DND-41 (cell line): ENCODE measurements around the gene MYBPC1.
"Not testable (repeated sequence)": the region's sequence is repeated elsewhere in the genome, so short reads cannot be mapped to it uniquely, and the experiment has no call there.

Experiments used
- ATAC-seq: fragments of 200-7000 bp; cut with Tn5 transposase; 3 replicates; pipeline ENCODE4 v1.9.1; 2021; ENCODE audit warnings: low read depth; ENCODE audit not compliant: insufficient read depth
- DNase-seq: peaks from one replicate; pipeline ENCODE4 v3.0.0-alpha.2; 2020
- H2AFZ ChIP-seq: 2 replicates; pipeline ENCODE4 v1.6.0; 2012; ENCODE audit warnings: low read depth, low read length
- H3K27ac ChIP-seq: 2 replicates; pipeline ENCODE4 v1.5.1; 2012; ENCODE audit warnings: low read length, inconsistent platforms
- H3K27me3 ChIP-seq: fragments of 200-600 bp; sonication (generic); 2 replicates; pipeline ENCODE4 v1.6.0; 2012; ENCODE audit warnings: low read length, mild to moderate bottlenecking, inconsistent platforms; ENCODE audit not compliant: insufficient read depth, poor library complexity
- H3K36me3 ChIP-seq: 2 replicates; pipeline ENCODE4 v1.5.1; 2012; ENCODE audit warnings: low read length, inconsistent platforms; ENCODE audit not compliant: insufficient read depth
- H3K4me1 ChIP-seq: 2 replicates; pipeline ENCODE4 v1.5.1; 2012; ENCODE audit warnings: mild to moderate bottlenecking, low read length; ENCODE audit not compliant: insufficient read depth
- H3K4me2 ChIP-seq: 2 replicates; pipeline ENCODE4 v1.6.0; 2012; ENCODE audit warnings: mild to moderate bottlenecking, moderate library complexity, low read length, inconsistent platforms; ENCODE audit not compliant: insufficient read depth
- H3K4me3 ChIP-seq, 2 experiments: fragments of 200-600 bp in 1 of 2; shearing (Covaris generic) in 1 of 2; 2 replicates each; pipeline ENCODE4 v1.5.1; 2012 to 2016; ENCODE audit warnings: inconsistent platforms in 2 of 2, low read length in 2 of 2, mild to moderate bottlenecking in 2 of 2, low read depth in 1 of 2, moderate library complexity in 1 of 2
- H3K79me2 ChIP-seq: 2 replicates; pipeline ENCODE4 v1.6.0; 2012; ENCODE audit warnings: low read length, inconsistent platforms; ENCODE audit not compliant: insufficient read depth
- H3K9ac ChIP-seq: 2 replicates; pipeline ENCODE4 v1.6.0; 2012; ENCODE audit warnings: low read depth, mild to moderate bottlenecking, inconsistent platforms, low read length, moderate library complexity
- H3K9me3 ChIP-seq: 2 replicates; pipeline ENCODE4 v1.5.1; 2012; ENCODE audit warnings: low read length, moderate library complexity, mild to moderate bottlenecking, inconsistent platforms; ENCODE audit not compliant: insufficient read depth, severe bottlenecking
- H4K20me1 ChIP-seq: 2 replicates; pipeline ENCODE4 v1.6.0; 2012; ENCODE audit warnings: low read length; ENCODE audit not compliant: insufficient read depth
- CTCF ChIP-seq: IDR thresholded peaks from 2 replicates; pipeline ENCODE4 v1.5.1; 2012; ENCODE audit warnings: borderline replicate concordance, low read length, moderate library complexity, mild to moderate bottlenecking; ENCODE audit not compliant: poor library complexity, severe bottlenecking; ENCODE audit errors: extremely low read depth
- EZH2 ChIP-seq: IDR thresholded peaks from 3 replicates; pipeline ENCODE4 v1.6.1; 2012; ENCODE audit warnings: borderline replicate concordance, low read depth, mild to moderate bottlenecking, moderate library complexity, low read length, inconsistent platforms; ENCODE audit not compliant: severe bottlenecking

The MYBPC1 gene

GRCh38 chr12:101594700-101595099, at the start of gene MYBPC1:
Gene MYBPC1, plus strand, starts transcription at chr12:101594971. Its CDS starts 100 bp downstream, at chr12:101595071.
- no peak within 1 kb of the TSS for H3K27ac ChIP-seq
- no peak within 1 kb of the TSS for H3K4me2 ChIP-seq
- H3K79me2 ChIP-seq, result no peaks in the 10 kb centered on the region
- TF ChIP-seq CTCF (no peak), EZH2 (no peak)
- H3K27me3 ChIP-seq, result peaks cover 3% of the 10 kb centered on the region
- H3K4me3 ChIP-seq, result no peak within 1 kb of the TSS
- DNase-seq (no peak), ATAC-seq (no peak)
- H2AFZ ChIP-seq, result no peak within 1 kb of the TSS
- no peak within 1 kb of the TSS for H3K9ac ChIP-seq
- H3K36me3 ChIP-seq, result no peaks in the 10 kb centered on the region
- H4K20me1 ChIP-seq, result no peaks in the 10 kb centered on the region
- no peaks in the 10 kb centered on the region for H3K4me1 ChIP-seq
- H3K9me3 ChIP-seq, result no peaks in the 10 kb centered on the region

GRCh38 chr12:101551362-101552114, 43.2 kb upstream of the MYBPC1 start:
- H3K27ac ChIP-seq, result no peak overlapping the region
- no peak overlapping the region for H3K9ac ChIP-seq
- no peaks in the 10 kb centered on the region for H3K9me3 ChIP-seq

GRCh38 chr12:101552277-101552676, 42.5 kb upstream of the MYBPC1 start:
- DNase-seq (no peak), ATAC-seq (no peak)
- no peaks in the 10 kb centered on the region for H3K79me2 ChIP-seq
- no peaks in the 10 kb centered on the region for H3K36me3 ChIP-seq
- H3K9me3 ChIP-seq, result no peaks in the 10 kb centered on the region
- H3K27ac ChIP-seq, result no peak overlapping the region
- H3K27me3 ChIP-seq, result no peaks in the 10 kb centered on the region
- no peak overlapping the region for H3K9ac ChIP-seq
- H3K4me2 ChIP-seq, result no peak overlapping the region
- no peak overlapping the region for H2AFZ ChIP-seq
- TF ChIP-seq CTCF (no peak), EZH2 (no peak)
- H4K20me1 ChIP-seq, result no peaks in the 10 kb centered on the region
- H3K4me1 ChIP-seq, result no peaks in the 10 kb centered on the region
- H3K4me3 ChIP-seq, result no peak overlapping the region

More at GRCh38 chr12:101551362-101552114, 43.2 kb upstream of the MYBPC1 start:
- ATAC-seq, result no peak
- Histone ChIP-seq H3K4me3 (no peak overlapping the region), H4K20me1 (no peaks in the 10 kb centered on the region), H3K4me1 (no peaks in the 10 kb centered on the region), H3K36me3 (no peaks in the 10 kb centered on the region), H3K79me2 (no peaks in the 10 kb centered on the region), H3K4me2 (no peak overlapping the region), H2AFZ (no peak overlapping the region), H3K27me3 (no peaks in the 10 kb centered on the region)
- TF ChIP-seq EZH2 (no peak), CTCF (no peak)
- no peak for DNase-seq

GRCh38 chr12:101557094-101557493, 37.7 kb upstream of the MYBPC1 start:
- Histone ChIP-seq H3K27me3 (no peaks in the 10 kb centered on the region), H4K20me1 (no peaks in the 10 kb centered on the region), H3K27ac (no peak overlapping the region), H3K36me3 (no peaks in the 10 kb centered on the region), H3K4me2 (no peak overlapping the region), H3K4me1 (no peaks in the 10 kb centered on the region), H3K79me2 (no peaks in the 10 kb centered on the region), H2AFZ (no peak overlapping the region), H3K4me3 (no peak overlapping the region), H3K9ac (no peak overlapping the region), H3K9me3 (no peaks in the 10 kb centered on the region)
- ATAC-seq (no peak), DNase-seq (no peak)
- no peak for TF ChIP-seq EZH2
- TF ChIP-seq CTCF, result no peak

- not testable (repeated sequence) for H3K4me2 ChIP-seq, H3K36me3 ChIP-seq, H3K27me3 ChIP-seq, H3K9me3 ChIP-seq, ATAC-seq, DNase-seq, H3K9ac ChIP-seq, H3K79me2 ChIP-seq, H3K27ac ChIP-seq, H3K4me3 ChIP-seq, H4K20me1 ChIP-seq, H2AFZ ChIP-seq, H3K4me1 ChIP-seq
Observed at GRCh38 chr12:101558726-101559125, 36.0 kb upstream of the MYBPC1 start.
